ENCODE results near the gene UBE2J1. TPM values are rescaled to one million over a fixed set of nuclear protein-coding genes. Genes with fewer than 3 reads are reported as not detected.
A peak's percentile ranks its signal among the peaks of the same experiment; 100 is the strongest.

Gene UBE2J1
- total and polyA plus RNA-seq, 9 of the 15 experiments (the other 6 are each of a cell fraction or from before 2014, with no cell fraction given): 11.6 to 32.6 (median 22.0) TPM

- peak in 1 of 2 experiments; percentile 99; a peak in 2 of 4 replicates for TF ChIP-seq MLLT1 (IDR thresholded peaks at IDR 0.05)
- no peak for TF ChIP-seq DEAF1 (CRISPR knock-in tag; IDR thresholded peaks at IDR 0.05)
- no peak for TF ChIP-seq BMI1 (IDR thresholded peaks at IDR 0.05; ENCODE audit: low read length)
- no peak for TF ChIP-seq ZNF184 (CRISPR knock-in tag; IDR thresholded peaks at IDR 0.05)
- TF ChIP-seq MIER1 (IDR thresholded peaks at IDR 0.05; ENCODE audit: low read depth): no peak
- TF ChIP-seq ZNF146 (CRISPR knock-in tag; IDR thresholded peaks at IDR 0.05; ENCODE audit: unreplicated experiment): no peak
- TF ChIP-seq XRCC5 (IDR thresholded peaks at IDR 0.05; ENCODE audit: low read depth, low read length): no peak
- TF ChIP-seq SP1 (CRISPR knock-in tag; IDR thresholded peaks at IDR 0.05): no peak
- no peak for TF ChIP-seq KLF13 (tag; IDR thresholded peaks at IDR 0.05; ENCODE audit: borderline replicate concordance, low read depth)
- no peak for TF ChIP-seq ZNF282 (CRISPR knock-in tag; IDR thresholded peaks at IDR 0.05)
- 0 out of 2 replicates have a peak, but pooled peaks have one; percentile 37 for TF ChIP-seq SMAD4 (CRISPR knock-in tag; conservative IDR thresholded peaks at IDR 0.05)
- TF ChIP-seq RNF2 (IDR thresholded peaks at IDR 0.05): peak; percentile 68; the same call in 1 of the 2 replicates
- TF ChIP-seq NUFIP1 (IDR thresholded peaks at IDR 0.05; ENCODE audit: partially characterized antibody): no peak
- 0 out of 2 replicates have a peak, but pooled peaks have one; percentile 14 for TF ChIP-seq HMBOX1 (IDR thresholded peaks at IDR 0.05)
- no peak for TF ChIP-seq GMEB1 (CRISPR knock-in tag; IDR thresholded peaks at IDR 0.05)
- no peak for TF ChIP-seq ZSCAN29 (IDR thresholded peaks at IDR 0.05)
- TF ChIP-seq RBM25 (IDR thresholded peaks at IDR 0.05; ENCODE audit: low read depth, low read length, severe bottlenecking): no peak
- TF ChIP-seq TGIF2 (CRISPR knock-in tag; IDR thresholded peaks at IDR 0.05): no peak
- TF ChIP-seq HOXB6 (CRISPR knock-in tag; IDR thresholded peaks at IDR 0.05; ENCODE audit: borderline replicate concordance): no peak
- TF ChIP-seq SMARCC2 (IDR thresholded peaks at IDR 0.05; ENCODE audit: low read depth): no peak
- TF ChIP-seq PPARD (CRISPR knock-in tag; IDR thresholded peaks at IDR 0.05): no peak
- no peak for TF ChIP-seq SMAD2 (IDR thresholded peaks at IDR 0.05; ENCODE audit: low read depth, low read length)
- TF ChIP-seq HIVEP1 (CRISPR knock-in tag; IDR thresholded peaks at IDR 0.05): no peak
- TF ChIP-seq ZNF197 (CRISPR knock-in tag; IDR thresholded peaks at IDR 0.05; ENCODE audit: low read depth): no peak
Measured at GRCh38 chr6:89321131-89321970, 31.2 kb downstream of the UBE2J1 start (continued).
